Measurements from ENCODE around the gene FARS2. TPM values are rescaled to one million over a fixed set of nuclear protein-coding genes. Genes with fewer than 3 reads are reported as not detected.

Gene FARS2
- polyA plus RNA-seq, 1 donor from 2014 or later = 11.9 TPM

GRCh38 chr6:5303682-5304081 lies 42.4 kb downstream of the FARS2 start:
- Histone ChIP-seq H4K20me1 (ENCODE audit: insufficient read depth) (no peaks in the 10 kb centered on the region), H3K4me3 (ENCODE audit: low read length) (no peak overlapping the region), H3K9me3 (ENCODE audit: low read length) (no peaks in the 10 kb centered on the region), H2AFZ (ENCODE audit: low read depth, low read length) (no peak overlapping the region), H3K27ac (ENCODE audit: low read length) (no peak overlapping the region), H3K79me2 (replicated peaks; ENCODE audit: insufficient read depth, low read length) (no peaks in the 10 kb centered on the region), H3F3A (ENCODE audit: insufficient read depth, low read length, poor library complexity, severe bottlenecking) (peaks cover 3% of the 10 kb centered on the region), H3K27me3 (ENCODE audit: insufficient read depth, low read depth, low read length) (no peaks in the 10 kb centered on the region), H3K9me2 (ENCODE audit: insufficient read depth, low read length) (no peaks in the 10 kb centered on the region), H3K4me2 (ENCODE audit: low read length) (no peak overlapping the region), H3K36me3 (ENCODE audit: insufficient read depth, low read length) (peaks cover 4% of the 10 kb centered on the region), H3K9ac (ENCODE audit: low read length) (no peak overlapping the region)
- TF ChIP-seq EP300 (conservative IDR thresholded peaks at IDR 0.05; ENCODE audit: poor library complexity, severe bottlenecking) = no peak
- TF ChIP-seq, protein P1, sequence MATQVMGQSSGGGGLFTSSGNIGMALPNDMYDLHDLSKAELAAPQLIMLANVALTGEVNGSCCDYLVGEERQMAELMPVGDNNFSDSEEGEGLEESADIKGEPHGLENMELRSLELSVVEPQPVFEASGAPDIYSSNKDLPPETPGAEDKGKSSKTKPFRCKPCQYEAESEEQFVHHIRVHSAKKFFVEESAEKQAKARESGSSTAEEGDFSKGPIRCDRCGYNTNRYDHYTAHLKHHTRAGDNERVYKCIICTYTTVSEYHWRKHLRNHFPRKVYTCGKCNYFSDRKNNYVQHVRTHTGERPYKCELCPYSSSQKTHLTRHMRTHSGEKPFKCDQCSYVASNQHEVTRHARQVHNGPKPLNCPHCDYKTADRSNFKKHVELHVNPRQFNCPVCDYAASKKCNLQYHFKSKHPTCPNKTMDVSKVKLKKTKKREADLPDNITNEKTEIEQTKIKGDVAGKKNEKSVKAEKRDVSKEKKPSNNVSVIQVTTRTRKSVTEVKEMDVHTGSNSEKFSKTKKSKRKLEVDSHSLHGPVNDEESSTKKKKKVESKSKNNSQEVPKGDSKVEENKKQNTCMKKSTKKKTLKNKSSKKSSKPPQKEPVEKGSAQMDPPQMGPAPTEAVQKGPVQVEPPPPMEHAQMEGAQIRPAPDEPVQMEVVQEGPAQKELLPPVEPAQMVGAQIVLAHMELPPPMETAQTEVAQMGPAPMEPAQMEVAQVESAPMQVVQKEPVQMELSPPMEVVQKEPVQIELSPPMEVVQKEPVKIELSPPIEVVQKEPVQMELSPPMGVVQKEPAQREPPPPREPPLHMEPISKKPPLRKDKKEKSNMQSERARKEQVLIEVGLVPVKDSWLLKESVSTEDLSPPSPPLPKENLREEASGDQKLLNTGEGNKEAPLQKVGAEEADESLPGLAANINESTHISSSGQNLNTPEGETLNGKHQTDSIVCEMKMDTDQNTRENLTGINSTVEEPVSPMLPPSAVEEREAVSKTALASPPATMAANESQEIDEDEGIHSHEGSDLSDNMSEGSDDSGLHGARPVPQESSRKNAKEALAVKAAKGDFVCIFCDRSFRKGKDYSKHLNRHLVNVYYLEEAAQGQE (IDR thresholded peaks at IDR 0.05; ENCODE audit: borderline replicate concordance) = no peak
- TF ChIP-seq EZH2 (IDR thresholded peaks at IDR 0.05; ENCODE audit: borderline replicate concordance, insufficient read depth, low read length, poor library complexity, severe bottlenecking) = no peak
- TF ChIP-seq POLR2AphosphoS5 (IDR thresholded peaks at IDR 0.05) = no peak
- no peak for TF ChIP-seq RAD21 (conservative IDR thresholded peaks at IDR 0.05)
- TF ChIP-seq CTCF (IDR thresholded peaks at IDR 0.05; ENCODE audit: poor library complexity, severe bottlenecking) = no peak

DNA sequence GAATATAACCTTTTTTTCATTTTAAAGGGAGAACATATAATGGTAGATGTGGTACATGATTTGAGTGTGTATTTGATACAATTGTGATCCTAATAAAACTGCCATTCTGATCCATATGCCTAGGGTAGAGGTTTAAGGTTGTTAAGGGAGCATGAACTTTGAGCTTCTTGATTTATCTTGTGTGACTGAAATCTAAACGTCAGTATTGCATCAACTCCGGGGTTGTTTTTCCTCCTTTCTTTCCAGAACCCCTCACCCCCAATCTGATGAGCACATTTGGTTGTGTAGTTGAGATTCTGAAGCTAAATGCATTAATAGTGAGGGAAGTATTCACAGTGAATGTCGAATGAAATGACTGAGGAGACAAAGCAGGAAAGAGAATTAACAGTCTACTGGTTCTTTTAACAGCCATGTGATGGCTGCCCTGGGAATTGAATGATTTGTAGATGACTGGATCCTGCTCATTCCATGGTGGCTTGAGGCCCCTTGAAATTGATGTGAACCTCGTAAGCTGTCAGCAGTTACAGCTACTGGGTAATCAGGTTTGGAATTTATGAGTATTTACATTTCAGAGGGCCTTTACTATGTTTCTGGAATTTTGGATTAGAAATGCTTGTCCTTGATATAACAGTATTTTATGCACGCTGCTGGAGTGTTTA lies 44.8 kb downstream of the FARS2 start:
- Histone ChIP-seq H3K4me3 (ENCODE audit: low read length) (peak overlapping the region; percentile 48), H3K27ac (ENCODE audit: low read length) (peak overlapping the region; percentile 90), H3K36me3 (ENCODE audit: insufficient read depth, low read length) (peaks cover 4% of the 10 kb centered on the region), H3K9me2 (ENCODE audit: insufficient read depth, low read length) (no peaks in the 10 kb centered on the region), H3K79me2 (replicated peaks; ENCODE audit: insufficient read depth, low read length) (no peaks in the 10 kb centered on the region), H3K9me3 (ENCODE audit: low read length) (no peaks in the 10 kb centered on the region), H4K20me1 (ENCODE audit: insufficient read depth) (no peaks in the 10 kb centered on the region), H3K9ac (ENCODE audit: low read length) (peak overlapping the region; percentile 56), H3K27me3 (ENCODE audit: insufficient read depth, low read depth, low read length) (no peaks in the 10 kb centered on the region), H3F3A (ENCODE audit: insufficient read depth, low read length, poor library complexity, severe bottlenecking) (peaks cover 3% of the 10 kb centered on the region), H3K4me2 (ENCODE audit: low read length) (peak overlapping the region; percentile 53), H2AFZ (ENCODE audit: low read depth, low read length) (no peak overlapping the region)
- TF ChIP-seq SMC3 (conservative IDR thresholded peaks at IDR 0.05; ENCODE audit: poor library complexity) (no peak), RAD21 (conservative IDR thresholded peaks at IDR 0.05) (no peak), EP300 (conservative IDR thresholded peaks at IDR 0.05; ENCODE audit: poor library complexity, severe bottlenecking) (peak; percentile 75), POLR2AphosphoS5 (IDR thresholded peaks at IDR 0.05) (peak; percentile 42), TAF1 (IDR thresholded peaks at IDR 0.05; ENCODE audit: low read depth) (no peak), EZH2 (IDR thresholded peaks at IDR 0.05; ENCODE audit: borderline replicate concordance, insufficient read depth, low read length, poor library complexity, severe bottlenecking) (no peak), MXI1 (conservative IDR thresholded peaks at IDR 0.05; ENCODE audit: poor library complexity, severe bottlenecking) (no peak)
- TF ChIP-seq, protein P1 (IDR thresholded peaks at IDR 0.05; ENCODE audit: borderline replicate concordance) = peak; percentile 59
